IPS-11a (cell line): ENCODE measurements around the gene RFXAP.

Source experiments
- H3K4me3 ChIP-seq: one replicate; pipeline ENCODE4 v1.5.1; 2013; ENCODE audit warnings: low read depth, low read length, control low read depth

The RFXAP gene

DNA sequence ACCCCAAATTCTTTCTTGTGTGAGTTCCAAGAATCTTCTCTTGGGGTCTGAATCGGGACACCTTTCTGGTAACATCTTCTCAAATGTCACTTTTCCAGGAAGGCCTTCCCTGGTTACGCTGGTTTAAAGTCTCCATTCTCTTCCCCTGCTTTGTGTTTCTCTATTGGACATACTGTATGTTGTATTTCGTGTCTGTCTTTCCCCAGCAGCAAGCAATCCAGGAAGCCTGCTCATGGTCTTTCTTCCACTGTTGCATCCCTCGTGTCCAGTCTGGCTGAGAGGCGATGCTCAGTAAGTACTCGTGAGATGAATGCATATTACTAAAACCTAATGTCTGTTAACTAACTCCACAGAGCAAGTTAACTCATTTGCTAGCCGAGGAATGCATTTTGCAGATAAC lies 43.7 kb downstream of the RFXAP start:
- no peak overlapping the region for H3K4me3 ChIP-seq

- no peak overlapping the region for H3K4me3 ChIP-seq
Observed at GRCh38 chr13:36865265-36865664, 46.2 kb downstream of the RFXAP start.

DNA sequence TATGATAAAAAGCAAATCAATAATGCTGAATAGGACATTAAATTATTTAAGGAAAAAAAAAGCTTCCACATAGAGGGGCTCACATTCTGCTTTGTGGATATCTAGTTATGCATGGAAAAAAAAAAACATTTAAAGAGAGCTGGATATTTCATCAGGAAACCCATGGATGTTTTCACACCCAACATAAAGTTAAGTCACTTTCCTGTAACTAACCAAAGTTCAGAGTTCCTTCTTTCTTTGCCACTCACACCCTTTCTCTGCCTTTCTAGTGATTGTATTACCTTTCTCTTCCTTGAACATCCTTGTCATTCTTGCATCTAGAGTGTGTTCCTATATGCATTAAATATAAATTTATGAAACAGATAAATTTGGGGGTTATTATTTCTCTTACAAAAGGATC lies 47.2 kb downstream of the RFXAP start:
- no peak overlapping the region for H3K4me3 ChIP-seq

GRCh38 chr13:36870050-36870692 lies 51.1 kb downstream of the RFXAP start:
- H3K4me3 ChIP-seq, result no peak overlapping the region

- H3K4me3 ChIP-seq, result no peak overlapping the region
Observed at GRCh38 chr13:36872621-36873020, 53.6 kb downstream of the RFXAP start.

DNA sequence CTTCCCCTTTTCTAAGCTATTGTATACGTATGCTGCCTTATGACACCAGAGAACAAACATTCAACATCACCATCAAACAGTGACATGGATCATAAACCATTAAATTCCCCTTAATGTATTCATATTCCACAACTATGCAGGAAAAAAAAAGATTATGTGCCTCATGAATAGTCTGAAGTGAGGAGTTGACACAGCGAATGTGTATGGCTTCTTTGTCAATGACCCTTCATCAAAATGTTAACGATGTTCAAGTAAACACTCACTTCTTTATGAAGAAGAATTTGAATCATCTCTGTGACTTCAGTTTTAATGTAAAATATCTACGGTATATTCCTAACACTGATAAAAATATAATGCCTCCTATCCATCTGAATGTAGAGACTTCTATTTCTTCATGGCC lies 56.4 kb downstream of the RFXAP start:
- no peak overlapping the region for H3K4me3 ChIP-seq

DNA sequence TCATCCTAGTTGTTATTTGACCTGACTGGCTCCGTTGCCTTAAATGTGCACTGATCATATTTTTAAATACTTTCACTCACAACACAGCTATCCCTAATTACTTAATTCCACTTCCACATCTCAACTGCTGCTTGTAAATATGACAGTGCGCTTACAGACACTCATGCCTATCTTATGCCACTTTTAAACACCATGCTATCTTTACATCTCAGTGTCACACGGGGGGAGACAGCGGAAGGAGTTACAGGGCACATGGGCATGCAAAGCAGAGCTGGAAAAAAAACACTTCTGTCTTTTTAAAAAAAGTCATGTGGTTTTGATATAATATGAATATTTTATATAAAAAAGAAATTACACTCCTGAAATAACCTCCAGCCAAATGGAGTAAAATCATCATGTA lies 56.9 kb downstream of the RFXAP start:
- no peak overlapping the region for H3K4me3 ChIP-seq
